ENCODE results near the gene DNAJC11.
A peak's percentile ranks its signal among the peaks of the same experiment; 100 is the strongest.
"Not testable (repeated sequence)": the region's sequence is repeated elsewhere in the genome, so short reads cannot be mapped to it uniquely, and the experiment has no call there.

Gene DNAJC11

GRCh38 chr1:6699915-6700314 lies 1.7 kb downstream of the DNAJC11 start:
- ATAC-seq, DNase-seq: not testable (repeated sequence)

- ATAC-seq: no peak
- no peak for DNase-seq
These were observed 5.7 kb downstream of the DNAJC11 start for GRCh38 chr1:6695868-6696267.

GRCh38 chr1:6694121-6694713 lies 7.4 kb downstream of the DNAJC11 start:
- DNase-seq (no peak), ATAC-seq (no peak)

- ATAC-seq: no peak
These were observed 8.7 kb downstream of the DNAJC11 start for GRCh38 chr1:6692956-6693355.

GRCh38 chr1:6691507-6691906 lies 10.1 kb downstream of the DNAJC11 start:
- DNase-seq: no peak

More at GRCh38 chr1:6692956-6693355, 8.7 kb downstream of the DNAJC11 start:
- no peak for DNase-seq

GRCh38 chr1:6690186-6690585 lies 11.4 kb downstream of the DNAJC11 start:
- no peak for ATAC-seq
- no peak for DNase-seq

More at GRCh38 chr1:6691507-6691906, 10.1 kb downstream of the DNAJC11 start:
- ATAC-seq: no peak

GRCh38 chr1:6688757-6689156 lies 12.9 kb downstream of the DNAJC11 start:
- no peak for ATAC-seq
- no peak for DNase-seq

GRCh38 chr1:6688001-6688400 lies 13.6 kb downstream of the DNAJC11 start:
- no peak for DNase-seq
- no peak for ATAC-seq

GRCh38 chr1:6686294-6686693 lies 15.3 kb downstream of the DNAJC11 start:
- ATAC-seq: no peak

GRCh38 chr1:6685381-6685780 lies 16.2 kb downstream of the DNAJC11 start:
- no peak for DNase-seq
- ATAC-seq: no peak

More at GRCh38 chr1:6686294-6686693, 15.3 kb downstream of the DNAJC11 start:
- no peak for DNase-seq

GRCh38 chr1:6683434-6683833 lies 18.2 kb downstream of the DNAJC11 start:
- ATAC-seq (peak; percentile 61), DNase-seq (no peak)

- ATAC-seq: no peak
These were observed 25.7 kb downstream of the DNAJC11 start for GRCh38 chr1:6675941-6676340.

GRCh38 chr1:6674771-6675170 lies 26.8 kb downstream of the DNAJC11 start:
- ATAC-seq: no peak
- DNase-seq: no peak

More at GRCh38 chr1:6675941-6676340, 25.7 kb downstream of the DNAJC11 start:
- no peak for DNase-seq

GRCh38 chr1:6673816-6674398 lies 27.7 kb downstream of the DNAJC11 start:
- ATAC-seq (no peak), DNase-seq (no peak)

- DNase-seq (no peak), ATAC-seq (no peak)
These were observed 29.1 kb downstream of the DNAJC11 start for GRCh38 chr1:6672558-6672957.

GRCh38 chr1:6668503-6668902 lies 33.1 kb downstream of the DNAJC11 start:
- ATAC-seq: no peak
- no peak for DNase-seq

GRCh38 chr1:6667139-6667538 lies 34.5 kb downstream of the DNAJC11 start:
- ATAC-seq (no peak), DNase-seq (no peak)

GRCh38 chr1:6666696-6667095 lies 34.9 kb downstream of the DNAJC11 start:
- DNase-seq: no peak
- ATAC-seq: no peak

- ATAC-seq, DNase-seq: not testable (repeated sequence)
These were observed 39.1 kb downstream of the DNAJC11 start for GRCh38 chr1:6662468-6662867.

GRCh38 chr1:6660415-6661049 lies 41.1 kb downstream of the DNAJC11 start:
- DNase-seq: no peak
- no peak for ATAC-seq

GRCh38 chr1:6658359-6659060 lies 43.1 kb downstream of the DNAJC11 start:
- ATAC-seq (no peak), DNase-seq (no peak)

GRCh38 chr1:6657138-6657537 lies 44.5 kb downstream of the DNAJC11 start:
- ATAC-seq (no peak), DNase-seq (no peak)
